ENCODE results near the gene ORC5.
"Not testable (repeated sequence)": the region's sequence is repeated elsewhere in the genome, so short reads cannot be mapped to it uniquely, and the experiment has no call there.

ORC5 gene

DNA sequence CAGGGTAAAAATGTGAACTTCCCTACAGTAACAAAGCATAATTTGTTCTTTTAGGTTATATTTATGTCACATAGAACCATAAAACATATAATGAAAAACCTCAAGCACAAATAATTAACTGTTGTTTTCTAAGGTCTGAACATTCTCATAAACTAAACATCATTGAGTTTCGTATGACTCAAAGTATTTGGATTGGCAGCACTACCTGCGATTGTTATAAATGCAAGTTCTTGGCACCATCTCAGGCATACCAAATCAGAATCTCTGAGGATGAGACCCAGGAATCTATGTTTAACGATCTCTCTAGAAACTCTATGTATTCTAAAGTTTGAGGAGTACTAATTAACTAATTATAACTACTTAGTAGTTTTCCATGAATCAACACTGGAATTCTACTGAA is 22.5 kb downstream of the ORC5 start:
- no peak for DNase-seq

- DNase-seq = no peak
Observed at GRCh38 chr7:104179178-104179577, 28.6 kb downstream of the ORC5 start.

DNA sequence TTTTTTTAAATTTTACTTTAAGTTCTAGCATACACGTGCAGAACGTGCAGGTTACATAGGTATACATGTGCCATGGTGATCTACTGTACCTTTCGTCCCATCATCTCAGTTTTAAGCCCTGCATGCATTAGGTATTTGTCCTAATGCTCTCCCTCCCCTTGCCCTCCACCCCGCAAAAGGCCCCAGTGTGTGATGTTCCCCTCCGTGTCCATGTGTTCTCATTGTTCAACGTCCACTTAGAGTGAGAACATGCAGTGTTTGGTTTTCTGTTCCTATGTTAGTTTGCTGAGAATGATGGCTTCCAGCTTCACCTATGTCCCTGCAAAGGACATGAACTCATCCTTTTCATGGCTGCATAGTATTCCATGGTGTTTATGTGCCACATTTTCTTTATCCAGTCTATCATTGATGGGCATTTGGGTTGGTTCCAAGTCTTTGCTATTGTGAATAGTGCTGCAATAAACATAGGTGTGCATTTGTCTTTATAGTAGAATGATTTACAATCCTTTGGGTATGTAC is 30.2 kb downstream of the ORC5 start:
- DNase-seq = not testable (repeated sequence)

DNA sequence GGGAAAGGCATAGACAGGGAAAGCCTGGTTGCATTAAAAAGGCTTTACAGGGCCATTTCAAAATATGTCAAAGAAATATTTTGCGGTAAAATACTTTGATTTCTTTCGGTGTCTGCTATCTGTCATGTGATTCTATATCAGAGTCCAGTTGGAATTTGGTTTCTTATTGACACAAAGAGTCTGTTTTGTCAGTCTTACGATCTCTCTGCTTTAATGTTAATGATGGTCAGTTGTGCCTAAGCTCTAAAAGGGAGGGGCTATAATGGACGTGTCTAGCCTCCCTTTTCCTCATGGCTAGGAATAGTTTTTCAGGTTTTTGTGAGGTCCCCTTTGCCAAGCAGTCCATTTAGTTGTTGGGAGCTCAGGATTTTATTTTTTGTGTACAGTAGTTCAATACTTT is 31.5 kb downstream of the ORC5 start:
- DNase-seq = no peak

DNA sequence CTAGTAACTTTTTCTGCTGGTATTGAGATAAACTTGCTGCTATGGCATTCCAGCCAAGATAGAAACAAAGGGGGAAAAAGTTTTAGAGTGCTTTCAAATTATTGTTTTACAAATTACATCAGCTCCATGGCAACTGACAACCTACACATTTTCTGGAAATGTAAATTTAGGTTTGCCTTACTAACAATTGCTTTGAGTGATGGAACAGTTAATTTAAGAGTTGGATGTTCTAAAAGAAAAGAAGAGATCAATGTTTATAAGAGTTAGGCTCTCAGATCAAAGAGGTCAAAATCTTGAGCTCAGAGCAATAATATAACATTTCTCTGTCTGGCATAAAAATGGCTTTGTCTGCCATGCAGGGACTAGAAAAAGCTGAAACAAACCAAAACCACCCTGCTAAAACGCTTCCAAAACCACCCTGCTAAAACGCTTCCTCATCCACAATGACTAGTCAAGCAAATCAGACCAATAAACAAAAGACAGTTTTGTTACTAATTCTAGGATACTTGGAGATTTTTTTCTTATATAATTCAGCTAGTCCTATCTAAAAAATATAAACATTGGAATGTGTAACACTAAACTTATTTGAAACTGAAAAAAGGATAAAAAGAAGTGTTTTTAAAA is 32.3 kb downstream of the ORC5 start:
- no peak for DNase-seq

DNA sequence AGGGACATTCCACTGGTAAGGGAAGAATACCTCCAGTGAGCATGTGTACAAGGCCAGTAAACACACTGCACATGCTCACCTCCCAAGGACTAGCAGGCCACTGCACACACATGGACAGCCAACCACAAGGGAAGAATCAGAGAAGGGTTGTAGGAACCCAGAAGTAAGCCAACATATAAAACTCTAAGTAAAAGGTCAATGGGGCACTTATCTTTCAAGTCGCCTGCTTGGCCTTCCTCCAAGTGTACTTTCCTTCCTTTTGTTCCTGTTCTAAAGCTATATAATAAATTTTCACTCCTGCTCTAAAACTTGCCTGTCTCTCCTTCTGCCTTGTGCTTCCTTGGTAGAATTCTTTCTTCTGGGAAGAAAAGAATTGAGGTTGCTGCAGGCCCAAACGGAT is 33.0 kb downstream of the ORC5 start:
- no peak for DNase-seq

- no peak for DNase-seq
Observed at GRCh38 chr7:104162081-104162480, 45.7 kb downstream of the ORC5 start.

GRCh38 chr7:104161244-104161643 is 46.6 kb downstream of the ORC5 start:
- DNase-seq = no peak

- DNase-seq = peak; percentile 5
Observed at GRCh38 chr7:104160375-104160774, 47.4 kb downstream of the ORC5 start.

DNA sequence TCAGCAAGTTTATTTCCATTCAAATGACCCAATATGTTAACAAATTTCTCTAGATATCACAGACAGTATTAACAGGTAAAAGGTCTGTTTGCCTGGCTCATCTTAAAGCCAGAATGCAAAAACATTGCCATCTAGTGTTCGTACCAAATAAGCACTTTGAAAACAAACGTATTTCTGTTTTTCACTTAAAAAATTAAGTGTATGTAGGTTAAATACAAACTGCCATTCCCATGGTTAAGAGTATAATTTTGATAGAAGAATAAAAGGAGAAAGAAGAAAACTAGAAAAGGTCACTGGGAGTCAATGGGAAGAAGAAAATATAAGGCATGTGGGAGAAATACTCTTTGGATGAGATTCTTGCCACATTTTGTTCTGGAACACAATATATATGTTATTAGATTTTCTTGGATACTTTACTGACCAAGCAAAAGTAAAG is 51.0 kb downstream of the ORC5 start:
- DNase-seq = peak; percentile 18

- DNase-seq = no peak
Observed at GRCh38 chr7:104153287-104153686, 54.5 kb downstream of the ORC5 start.

DNA sequence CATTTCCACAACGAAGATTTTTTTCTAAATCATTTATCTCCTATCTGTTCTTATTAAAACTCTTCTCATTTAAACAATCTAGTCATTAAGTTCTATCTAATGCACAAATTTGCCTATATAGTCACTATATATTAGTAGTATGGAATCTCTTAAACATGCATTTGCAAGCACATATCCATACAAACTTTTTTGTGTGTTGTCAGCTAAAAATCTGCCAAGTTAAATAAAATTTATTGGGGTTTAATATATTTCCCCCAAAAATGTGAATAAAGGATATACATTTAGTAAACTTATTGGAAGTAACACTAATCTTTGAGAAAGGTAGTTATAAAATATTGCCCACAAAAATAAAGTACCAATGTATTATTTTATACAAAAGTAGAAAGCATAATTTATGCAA is 55.3 kb downstream of the ORC5 start:
- DNase-seq = no peak

DNA sequence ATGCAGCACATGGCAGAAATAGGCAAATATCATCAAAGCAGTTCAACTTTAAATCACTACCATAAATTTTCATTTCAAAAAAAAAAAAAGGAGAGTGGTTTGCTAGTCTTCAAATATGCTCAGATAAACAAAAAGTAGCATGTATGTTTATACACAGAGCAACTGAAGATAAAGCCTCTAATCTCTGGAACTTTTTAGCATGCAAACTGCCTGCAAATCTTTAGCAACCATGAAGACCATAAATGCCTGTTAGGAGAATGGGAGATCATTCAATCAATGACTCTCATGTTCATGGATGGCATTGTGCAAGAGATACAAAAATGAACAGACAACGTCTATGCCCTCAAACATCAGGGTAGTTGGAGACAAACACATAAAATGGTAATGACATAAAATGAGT is 57.3 kb downstream of the ORC5 start:
- DNase-seq = no peak

DNA sequence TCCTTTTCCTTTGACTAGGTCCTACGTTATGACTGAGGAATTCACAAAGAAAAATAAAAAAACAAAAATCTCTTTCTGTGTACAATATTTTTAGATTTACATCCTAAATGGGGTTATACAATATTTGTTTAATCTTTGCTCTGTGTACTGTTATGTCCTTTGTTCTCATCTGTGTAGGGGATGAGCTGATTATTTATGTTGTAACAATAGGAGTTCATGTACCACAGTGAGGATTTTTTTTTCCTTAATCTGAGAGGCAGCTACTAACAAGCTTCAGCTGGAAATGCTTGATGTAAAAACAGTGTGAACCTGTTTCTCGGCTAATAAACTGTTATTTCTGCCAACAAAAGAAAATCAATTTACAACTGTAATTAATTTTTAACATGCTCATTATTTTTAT is 58.0 kb downstream of the ORC5 start:
- no peak for DNase-seq

DNA sequence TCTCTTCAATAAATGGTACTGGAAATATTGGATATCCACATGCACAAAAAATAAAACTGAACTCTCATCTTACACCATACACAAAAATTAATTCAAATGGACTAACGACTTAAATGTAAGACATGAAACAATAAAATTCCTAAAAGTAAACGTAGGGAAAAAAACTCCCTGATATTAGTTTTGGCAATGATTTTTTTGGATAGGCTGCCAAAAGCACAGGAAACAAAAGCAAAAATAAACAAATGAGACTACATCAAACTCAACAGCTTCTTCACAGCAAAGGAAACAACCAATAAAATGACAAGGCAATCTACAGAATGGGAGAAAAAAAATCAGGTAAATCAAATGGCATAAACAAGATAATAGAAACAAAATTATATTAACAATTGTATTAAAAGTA is 65.7 kb downstream of the ORC5 start:
- no peak for DNase-seq

GRCh38 chr7:104137971-104138370 is 69.8 kb downstream of the ORC5 start:
- DNase-seq = no peak

- no peak for DNase-seq
Observed at GRCh38 chr7:104137511-104137910, 70.3 kb downstream of the ORC5 start.

- no peak for DNase-seq
Observed at GRCh38 chr7:104136981-104137380, 70.8 kb downstream of the ORC5 start.

DNA sequence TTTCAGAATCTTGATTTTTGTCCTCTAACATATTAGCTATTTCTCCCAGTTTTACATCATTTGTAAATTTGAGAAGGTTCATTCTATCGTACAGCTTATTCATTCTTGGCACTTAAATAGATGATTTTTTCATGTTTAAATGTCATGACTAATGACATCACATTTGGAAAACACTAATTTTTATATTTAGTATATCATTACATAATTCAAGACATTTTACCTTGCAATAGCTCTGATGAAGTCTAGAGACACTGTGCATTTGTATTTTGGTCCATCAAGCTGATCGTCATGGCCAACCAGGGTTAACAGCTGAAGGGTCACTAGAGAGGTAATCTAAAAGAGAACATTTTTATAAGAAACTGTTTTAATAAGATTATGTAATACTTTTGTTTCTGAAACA is 71.3 kb downstream of the ORC5 start:
- no peak for DNase-seq

DNA sequence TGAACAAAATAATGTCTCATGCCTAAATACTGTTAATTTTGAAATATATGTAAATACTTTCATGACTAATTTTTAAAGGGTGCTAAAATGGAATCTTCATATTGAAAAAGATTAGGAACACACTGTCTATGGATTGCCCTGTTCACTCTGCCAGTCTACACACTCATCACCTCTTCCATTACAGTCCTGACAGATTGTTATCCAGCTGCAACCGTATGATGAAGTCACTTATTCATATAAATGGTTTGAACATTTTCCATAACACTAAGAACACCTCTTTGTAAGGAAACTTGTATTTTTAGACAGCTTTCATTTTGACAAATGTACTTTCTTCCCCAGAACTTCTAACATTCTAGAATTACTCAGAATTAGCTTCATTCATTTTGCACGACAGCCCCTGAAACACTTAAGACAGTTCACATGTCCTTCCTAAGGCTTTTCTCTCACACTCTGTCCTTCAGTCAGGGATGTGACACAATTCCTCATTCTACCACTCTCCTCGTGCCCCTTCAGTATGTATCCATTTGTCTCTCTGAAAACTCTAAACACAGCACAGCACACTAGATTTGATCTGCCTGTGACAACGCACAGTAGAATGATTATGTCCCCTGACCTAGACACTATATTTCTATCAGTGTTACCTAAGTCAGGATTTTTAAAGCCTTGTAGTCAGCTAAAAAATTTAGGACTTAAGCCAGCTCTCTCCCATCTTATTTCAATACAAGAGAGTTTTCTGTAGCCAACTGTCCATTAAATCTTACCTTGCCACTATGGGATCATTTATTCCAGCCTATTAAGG is 71.9 kb downstream of the ORC5 start:
- DNase-seq = no peak

DNA sequence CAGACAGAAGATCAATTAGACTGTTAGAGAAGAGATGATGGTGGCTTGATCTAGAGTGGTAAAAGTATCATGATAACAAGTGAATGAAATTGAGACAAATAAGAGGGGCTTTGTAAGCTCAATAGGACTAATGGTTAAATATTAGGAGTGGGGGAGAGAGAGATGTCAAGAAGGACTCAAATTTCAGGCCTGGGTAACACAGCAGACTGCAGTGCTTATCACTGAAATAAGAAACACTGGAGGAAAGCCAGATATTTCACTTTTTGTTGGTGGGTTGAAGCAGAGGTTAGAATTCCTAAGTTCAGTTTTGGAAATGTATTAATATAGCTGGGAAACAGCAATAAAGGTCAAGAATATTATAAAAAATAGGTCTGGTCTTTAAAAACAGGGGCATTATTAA is 74.6 kb downstream of the ORC5 start:
- DNase-seq = no peak

- no peak for DNase-seq
Observed at GRCh38 chr7:104130726-104131125, 77.1 kb downstream of the ORC5 start.

- DNase-seq = no peak
Observed at GRCh38 chr7:104127204-104127603, 80.6 kb downstream of the ORC5 start.

DNA sequence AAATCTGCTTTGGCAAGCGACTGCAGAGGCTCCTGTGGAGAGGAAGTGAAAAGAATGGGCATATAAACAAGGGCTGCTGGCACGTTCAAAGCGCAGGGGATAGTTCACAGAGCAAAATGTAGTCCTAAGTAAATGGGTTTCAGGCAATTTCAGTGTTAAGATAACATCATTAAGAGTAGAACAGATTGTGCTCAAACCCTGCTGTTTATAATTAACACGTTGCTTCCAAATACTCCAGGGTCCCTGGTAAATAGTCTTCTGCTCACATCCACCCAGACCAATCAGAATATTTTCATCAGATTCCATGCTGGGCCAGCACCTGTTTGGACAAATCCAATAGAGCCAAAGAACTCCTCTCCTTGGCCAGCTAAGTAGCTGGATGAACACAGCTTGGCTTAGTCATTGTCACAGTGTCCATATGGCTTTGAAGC is 81.4 kb downstream of the ORC5 start:
- no peak for DNase-seq

All from CD4-positive, alpha-beta T cell treated with Interleukin-21 for 1 hour (primary cell).